Middle frontal gyrus (tissue), 1 donor: ENCODE data around the gene LSMEM2.

Source experiments
- DNase-seq: peaks from one replicate; pipeline ENCODE4 v3.0.0-alpha.2; 2015; ENCODE audit warnings: low spot score; ENCODE audit errors: extremely low spot score

LSMEM2 gene

DNA sequence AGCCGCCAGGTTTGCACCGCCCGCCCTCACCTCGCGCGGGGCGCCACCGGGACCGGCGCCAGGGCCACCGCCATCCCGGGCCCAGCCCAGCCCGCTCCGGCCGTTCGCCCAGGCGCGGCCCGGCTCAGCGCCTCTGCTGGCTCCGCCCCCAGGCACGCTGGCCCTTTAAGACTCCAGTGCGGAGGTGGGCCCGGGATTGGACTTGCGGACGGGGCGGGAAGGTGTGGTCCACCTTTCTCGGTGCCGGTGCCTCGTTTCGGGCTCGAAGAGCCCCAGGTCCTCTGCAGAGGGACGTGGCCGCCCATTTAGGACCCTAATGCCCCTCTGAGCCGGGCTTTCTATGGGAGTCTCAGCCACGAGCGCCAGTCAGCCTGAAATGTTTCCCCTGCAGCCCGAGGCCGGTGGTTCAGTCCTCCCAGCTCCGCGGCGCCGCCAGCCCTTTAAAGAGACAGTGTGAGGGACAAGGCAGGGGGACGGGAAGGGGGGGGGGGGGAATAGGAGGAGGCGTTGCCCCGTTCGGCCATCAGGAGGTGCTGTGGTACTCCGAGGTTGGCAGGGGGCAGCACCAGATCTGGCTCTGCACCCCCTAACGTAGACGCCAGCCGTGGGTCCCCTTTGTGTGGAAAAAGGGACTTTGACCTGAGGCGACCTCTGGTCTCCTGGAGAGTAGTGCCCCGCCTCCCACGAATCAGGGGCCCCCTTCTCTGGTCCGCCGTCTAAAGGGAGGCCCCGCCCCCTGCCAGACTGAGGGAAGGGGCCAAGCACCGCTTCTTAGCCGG lies 42.6 kb downstream of the LSMEM2 start:
- DNase-seq, result peak; percentile 81

DNA sequence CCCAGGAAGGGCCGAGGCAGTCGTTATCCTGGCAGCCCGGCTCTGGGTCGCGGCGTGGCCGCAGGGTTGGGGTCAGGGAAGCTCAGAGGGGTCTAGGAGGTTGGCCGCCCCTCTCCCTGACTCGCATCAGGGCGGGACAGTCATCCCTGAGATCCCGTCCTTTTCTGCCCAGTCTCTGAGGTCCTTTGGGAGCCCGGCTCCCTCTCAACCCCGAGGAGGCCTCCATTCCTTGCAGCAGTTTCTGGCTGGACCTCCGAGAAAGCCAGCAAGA lies 43.2 kb downstream of the LSMEM2 start:
- no peak for DNase-seq

DNA sequence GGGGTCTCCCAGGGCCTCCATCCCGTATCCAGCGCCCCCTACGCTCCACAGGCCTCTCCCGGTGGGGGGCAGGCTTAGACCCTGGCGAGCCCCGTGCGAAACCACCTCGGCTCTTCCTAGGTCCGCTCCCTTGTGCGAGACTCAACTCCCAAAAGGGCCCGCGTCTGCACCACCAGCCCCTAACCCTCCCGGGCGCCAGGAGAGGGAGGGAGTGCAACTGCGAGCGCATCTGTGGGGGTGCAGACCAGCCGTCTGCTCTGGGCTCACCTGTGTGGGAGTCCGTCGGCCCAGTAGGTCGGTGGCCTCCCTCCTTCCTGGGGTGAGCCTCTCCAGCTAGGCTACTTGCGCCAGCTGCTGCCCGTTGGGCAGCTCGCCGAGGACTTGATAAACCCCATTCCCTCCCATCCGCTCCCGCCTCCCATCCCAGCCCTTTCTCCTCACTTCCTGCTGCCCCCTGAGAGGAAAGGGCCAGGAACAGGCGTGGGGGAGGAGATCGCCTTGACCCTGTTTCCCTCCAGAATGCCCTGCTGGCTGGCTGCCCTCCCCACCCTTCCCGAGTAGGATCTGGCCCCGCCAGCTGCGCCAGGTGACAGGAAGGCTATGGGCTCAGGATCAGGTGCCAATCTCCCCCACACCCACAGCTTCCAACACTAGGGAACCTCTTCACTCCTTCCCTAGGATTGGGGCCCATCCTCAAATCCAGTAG lies 43.7 kb downstream of the LSMEM2 start, which contains the start of gene HYAL2:
HYAL2 (minus strand) TSS at position 360 of the 706 bp plus-strand sequence. CDS start 2,256 bp downstream, outside the sequence.
- no peak for DNase-seq

DNA sequence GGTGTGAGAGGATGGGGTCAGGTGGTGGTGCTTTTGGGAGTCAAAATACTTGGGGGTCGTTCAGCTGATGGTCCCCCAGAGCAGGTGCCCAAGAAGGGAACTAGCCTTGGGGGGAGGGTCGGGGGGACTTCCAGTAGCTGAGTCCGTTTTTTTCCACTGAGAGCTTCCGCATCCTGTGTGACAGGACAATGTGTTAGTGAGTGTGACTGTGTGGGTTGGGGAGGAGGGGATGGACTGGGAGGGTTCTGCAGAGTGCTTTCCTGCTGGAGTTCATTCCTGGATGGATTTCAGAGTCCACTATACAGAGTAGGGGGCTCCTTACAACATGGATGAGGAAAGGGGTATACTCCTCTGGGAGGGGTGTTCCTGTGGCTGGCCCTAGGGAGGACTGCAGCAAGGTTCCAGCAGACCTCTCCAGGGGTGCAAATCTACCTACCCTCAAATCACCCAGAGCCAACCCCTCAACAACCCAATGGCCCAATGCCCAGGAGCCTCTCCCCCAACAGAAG lies 44.3 kb downstream of the LSMEM2 start:
- no peak for DNase-seq

DNA sequence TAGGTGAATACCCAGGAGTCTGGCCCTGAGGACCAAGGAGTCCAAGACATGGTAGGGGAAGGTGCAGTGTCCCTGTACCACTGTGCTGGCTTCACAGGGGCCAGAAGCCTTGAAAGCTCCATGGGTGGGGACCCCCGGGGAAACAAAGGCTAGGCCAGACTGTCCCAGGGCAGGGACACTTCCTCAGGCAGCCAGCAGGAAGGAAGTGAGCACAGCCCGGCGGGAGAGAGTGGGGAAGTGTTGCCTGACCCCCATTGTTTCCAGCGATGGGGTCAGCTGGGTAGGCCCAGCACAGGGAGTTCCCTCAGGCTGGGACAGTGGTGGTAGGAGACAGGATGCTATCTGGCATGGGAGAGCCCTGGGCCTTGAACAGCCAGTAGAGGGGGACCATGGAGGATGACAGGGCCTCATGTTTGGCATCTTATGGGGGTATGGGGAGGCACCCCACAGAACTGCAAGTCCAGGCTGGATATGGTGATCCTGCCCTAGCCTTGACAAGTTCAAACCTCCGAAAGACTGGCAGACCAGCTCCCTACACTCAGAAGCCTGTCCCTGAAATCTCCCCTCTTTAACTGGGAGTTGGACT lies 44.8 kb downstream of the LSMEM2 start:
- no peak for DNase-seq

DNA sequence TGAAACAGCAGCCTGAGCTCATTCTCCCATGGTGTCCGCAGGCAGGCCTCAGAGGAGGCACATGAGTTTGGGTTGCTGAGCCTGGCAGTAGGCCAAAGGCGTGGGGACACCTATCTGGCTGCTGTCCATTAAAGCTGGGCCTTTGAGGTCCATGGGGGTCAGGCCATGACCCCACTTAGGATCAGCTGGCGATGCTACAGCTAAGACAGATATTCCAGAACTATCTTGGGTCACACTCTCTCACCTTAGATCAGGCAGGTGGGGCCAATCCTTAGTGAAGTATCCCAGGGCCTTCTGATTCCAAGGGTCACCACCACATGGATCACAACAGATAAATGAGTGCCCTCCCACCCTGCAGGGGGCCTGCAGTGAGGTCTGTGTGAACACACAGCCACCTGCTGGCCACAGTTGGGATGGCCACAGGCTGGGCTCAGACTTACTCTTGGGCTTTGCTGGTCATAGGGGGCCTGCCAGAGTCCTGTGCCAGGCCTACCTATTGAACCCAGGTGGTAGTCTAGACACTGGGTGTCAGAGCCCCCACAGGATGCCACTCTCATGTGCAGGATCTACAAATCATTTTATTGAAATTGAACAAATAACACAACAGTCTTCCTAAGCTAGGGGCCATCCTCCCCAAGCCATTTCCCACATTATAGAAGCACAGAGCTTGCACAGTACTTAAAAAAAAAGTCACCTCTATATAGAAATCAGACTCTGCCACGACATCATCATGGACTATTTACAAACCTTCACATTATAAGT lies 45.6 kb downstream of the LSMEM2 start:
- no peak for DNase-seq

DNA sequence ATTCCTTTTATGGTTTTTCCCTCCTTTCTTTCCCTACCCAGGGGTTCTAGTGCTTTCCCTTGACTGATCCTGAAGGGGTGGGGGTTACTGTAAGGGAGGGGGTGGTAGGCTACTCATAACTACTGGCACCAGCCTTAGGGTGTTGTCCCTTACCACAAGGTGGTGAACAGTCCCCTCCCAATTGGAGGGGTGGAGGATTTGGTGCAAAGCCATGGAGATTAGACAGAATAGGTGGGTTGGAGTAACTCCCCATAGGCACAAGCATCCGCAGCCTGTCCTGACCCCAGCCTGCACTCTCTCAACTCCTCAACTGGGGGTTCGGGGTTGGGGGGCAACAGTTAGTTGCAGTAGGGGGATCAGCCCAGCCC lies 46.2 kb downstream of the LSMEM2 start:
- DNase-seq, result no peak

DNA sequence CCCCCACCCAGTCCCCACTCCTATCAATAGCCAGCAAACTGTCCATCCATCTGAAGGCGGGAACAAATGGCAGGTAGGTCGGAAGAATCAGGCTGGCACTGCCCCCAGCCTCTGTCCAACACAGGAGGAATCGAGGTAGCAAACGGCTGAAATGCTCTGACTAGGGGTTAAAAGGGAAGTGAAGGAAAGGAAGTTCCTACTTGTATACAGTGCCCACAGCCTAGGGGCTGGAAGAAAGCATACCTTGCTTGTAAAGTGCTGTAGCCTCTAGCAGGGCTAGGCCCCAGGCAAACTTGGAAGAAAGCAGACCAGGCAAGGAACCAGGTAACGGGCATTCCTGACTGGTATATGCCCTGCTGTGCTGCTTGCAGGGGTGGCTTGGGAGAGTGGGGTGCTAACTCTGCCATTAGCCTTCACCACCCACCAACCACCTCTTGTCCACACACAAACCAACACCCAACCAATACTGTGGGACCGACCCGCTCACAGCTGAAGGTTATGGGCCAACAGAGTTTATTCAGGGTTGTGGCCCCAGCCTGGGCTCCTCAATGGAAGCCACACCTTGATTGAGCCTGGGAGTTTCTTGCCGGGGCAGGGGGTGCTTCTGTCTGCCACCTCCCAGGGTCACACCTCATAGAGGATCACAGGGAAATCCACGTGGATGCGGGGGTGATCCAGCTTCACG lies 46.8 kb downstream of the LSMEM2 start:
- DNase-seq, result no peak

DNA sequence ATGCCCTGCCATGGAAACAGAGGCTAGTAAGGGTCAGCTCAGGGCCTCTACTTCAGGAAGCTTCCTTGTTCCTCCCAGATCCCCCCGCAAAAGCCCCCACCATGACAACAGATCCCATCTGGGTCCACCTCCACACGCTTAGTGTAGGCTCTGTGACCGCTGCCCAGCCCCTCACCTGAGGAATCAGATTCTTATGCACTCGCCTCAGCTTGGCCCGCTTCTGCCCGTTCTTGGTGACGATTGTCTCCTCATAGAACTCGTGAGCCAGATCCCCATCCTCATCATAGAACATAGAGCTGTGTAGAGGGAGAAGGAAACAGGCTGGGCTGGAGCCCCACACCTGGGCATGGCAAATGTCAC lies 47.3 kb downstream of the LSMEM2 start:
- DNase-seq, result no peak

DNA sequence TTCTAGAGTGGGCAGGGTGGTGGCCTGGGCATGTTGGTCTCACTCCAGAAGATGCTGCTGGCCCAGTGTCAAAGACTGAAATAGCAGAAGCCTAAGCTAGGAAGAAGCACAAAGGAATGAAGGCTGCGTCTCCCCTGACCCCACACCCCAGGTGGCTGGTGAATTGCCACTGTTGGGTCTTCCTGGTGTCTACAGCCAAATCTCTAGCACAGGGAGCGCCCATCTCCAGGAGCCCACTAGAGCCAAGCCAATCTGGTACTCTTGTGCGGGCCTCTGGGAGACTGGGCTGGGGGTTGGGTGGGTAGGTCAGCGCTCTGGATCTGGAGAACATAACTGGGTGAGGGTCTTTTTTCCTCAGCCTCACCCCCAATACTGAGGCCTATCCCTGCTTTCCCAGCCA lies 48.2 kb downstream of the LSMEM2 start:
- DNase-seq, result no peak

DNA sequence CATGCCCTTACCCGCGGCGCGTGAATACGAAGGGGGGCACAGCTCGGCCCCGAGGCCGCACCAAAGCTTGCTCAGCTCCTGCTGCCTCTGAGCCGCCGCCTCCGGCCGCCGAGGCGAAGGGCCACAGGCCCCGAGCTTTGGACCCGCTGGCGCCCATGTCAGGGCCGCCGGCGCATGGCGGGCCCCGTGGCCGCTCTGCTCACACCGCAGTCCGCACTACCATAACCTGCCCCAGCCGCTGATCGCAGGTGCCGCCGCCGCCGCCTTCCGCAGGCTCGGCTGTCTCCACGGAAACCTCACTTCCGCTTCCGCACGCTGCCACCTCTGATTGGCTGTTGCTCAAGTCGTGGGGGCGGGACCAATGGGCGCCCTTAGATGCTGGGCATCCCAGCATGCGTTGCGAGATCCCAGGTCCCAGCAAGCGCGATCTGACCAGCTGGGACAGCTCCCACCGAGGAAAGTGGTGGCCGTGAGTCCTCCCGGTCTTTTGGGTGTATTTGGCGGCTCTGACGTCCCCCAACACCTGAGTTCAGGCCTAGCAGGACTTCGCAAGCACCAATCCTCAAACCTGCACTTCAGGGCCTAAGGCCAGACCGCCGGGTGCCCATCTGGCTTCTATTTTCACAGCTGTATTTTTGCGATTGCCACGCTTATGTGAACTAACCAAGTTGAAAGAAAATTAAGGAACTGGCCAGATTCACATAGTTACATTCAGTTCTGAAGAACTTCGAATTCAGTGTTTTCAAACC lies 49.2 kb downstream of the LSMEM2 start, which contains the start of gene TUSC2:
TUSC2 (minus strand) TSS at position 281 of the 749 bp plus-strand sequence; CDS start at position 157, 124 bp downstream.
- peak; percentile 97 for DNase-seq

DNA sequence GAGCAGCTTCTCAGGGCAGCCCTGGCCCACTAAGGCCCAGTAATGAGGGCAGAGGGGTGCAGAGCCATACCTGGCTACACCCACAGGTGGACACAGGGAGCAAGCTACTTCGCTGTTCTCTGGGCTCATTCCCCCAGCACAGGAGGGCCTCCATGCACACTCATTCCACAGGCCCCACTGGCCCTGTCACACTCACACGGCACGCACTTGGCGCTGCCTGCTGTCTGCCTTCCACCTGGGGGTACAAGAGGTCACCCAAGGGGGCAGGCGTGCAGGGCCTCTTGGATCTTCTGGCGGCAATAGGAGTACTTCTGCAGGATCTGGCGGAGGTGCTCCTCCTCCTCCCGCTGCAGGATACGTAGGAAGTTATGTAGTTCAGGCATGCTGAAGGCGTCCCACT lies 51.4 kb downstream of the LSMEM2 start:
- no peak for DNase-seq

DNA sequence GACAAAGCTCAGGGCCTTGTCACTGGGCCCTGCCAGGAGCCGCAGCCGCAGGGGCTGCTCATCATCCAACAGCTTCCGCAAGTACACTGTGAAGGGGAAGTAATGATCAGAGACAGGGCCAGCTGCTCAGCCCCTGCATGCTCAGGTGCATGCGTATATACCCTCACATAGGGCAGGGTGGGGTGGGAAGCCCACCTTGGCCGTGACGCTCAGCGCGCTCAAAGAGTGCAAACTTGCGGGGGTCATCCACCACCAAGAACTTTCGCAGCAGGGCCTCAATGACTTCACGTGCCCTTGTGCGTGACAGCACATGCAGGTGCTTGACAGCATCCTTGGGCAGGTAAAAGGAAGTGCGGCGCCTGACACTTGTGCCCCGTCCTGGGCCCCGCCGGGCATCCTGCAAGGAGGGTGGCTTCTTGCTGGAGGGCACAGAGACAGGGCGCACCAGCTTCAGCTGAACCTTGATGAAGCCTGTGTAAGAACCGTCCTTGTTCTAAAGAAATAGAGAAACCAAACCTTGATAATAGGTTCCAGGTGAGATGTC lies 52.5 kb downstream of the LSMEM2 start:
- no peak for DNase-seq

DNA sequence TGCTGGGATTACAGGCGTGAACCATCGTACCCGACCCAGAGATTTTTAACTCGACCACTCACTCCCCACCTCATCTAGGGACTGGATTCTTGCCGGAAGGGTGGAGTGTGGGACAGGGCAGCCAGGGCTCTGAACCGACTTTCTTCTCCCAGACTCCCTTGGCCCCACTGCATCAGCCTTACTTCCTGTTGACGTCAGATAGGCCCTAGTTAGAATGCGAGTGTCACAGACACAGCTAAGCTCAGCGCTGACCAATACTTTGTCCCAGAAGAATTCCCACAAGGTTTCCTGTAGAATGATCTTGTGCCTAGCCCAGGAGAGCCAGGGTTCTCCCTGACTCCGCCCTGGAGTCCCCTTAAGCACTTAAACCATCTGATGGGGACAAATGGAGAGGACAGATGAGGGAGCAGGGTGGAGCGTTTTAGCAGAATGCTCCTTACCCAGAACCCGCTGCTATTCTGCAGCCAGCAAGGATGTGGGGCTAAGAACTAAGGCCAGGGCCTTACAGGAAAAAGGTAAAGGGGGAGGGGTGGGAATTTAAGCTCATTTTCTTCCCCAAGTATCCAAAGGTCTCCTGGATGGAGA lies 54.9 kb downstream of the LSMEM2 start:
- no peak for DNase-seq

DNA sequence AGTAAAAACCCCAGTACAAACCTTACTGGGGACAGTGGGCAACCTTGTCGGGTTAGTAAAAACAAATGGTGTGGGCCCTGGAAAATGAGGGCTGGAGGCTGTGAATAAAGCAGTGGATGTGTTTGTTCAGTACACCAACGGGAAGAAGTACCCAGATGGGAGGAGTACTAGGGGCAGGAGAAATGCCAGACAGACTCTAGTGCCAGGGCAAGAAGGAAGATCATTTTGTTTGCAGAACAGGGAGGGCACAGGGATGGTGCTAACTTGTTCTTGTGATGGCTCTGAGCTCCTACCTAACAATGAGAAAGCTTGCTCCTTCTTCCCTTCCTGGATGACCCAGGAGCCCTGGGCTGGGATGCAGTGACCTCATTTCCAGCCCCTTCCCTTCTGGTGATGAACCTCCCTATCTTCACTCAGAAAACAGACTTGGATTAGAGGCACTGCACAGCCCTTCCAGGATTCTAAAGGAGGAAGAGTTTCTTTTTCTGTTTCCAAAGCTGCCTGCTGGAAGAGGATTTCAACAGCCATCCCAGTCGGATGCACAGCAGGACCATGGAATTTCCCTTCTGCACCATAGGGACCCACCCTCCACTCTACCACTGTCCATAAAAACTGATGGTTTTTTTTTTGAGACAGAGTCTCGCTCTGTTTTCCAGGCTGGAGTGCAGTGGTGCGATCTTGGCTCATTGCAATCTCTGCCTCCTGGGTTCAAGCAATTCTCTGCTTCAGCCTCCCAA lies 55.6 kb downstream of the LSMEM2 start:
- DNase-seq, result no peak

DNA sequence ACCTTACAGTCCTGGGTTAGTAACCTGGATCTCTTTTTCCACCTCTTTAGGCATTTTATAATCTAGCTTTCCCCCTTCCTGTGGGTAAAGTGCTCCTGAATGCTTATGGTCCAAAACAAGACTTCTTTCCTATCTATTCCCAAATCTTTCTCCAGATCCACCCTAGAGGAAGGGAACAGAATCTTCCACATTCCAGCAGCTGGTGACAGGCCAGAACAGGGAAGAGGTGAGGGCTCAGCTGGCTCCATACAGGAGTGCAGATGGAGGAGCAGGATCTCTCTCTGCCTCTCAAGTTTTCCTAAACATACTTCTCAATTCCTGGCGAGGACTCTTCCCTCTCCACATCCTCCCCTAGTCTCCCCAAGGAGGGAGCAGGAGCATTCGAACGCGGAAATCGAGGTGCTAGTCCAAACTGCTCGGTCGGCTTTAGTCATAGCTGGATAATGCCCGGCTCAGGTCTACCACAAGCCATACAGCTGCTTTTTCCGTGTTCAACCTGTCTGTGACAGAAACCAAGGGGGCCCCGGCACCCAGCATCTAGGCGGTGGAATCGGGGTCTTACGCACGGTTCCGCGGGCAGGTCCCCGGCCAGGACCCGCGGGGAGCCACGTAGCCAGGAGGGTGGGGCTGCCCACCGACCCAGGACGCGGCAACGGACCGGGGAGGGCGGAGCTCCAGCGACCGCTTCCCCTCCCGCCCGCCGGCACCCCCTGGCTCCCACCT lies 57.7 kb downstream of the LSMEM2 start:
- no peak for DNase-seq

DNA sequence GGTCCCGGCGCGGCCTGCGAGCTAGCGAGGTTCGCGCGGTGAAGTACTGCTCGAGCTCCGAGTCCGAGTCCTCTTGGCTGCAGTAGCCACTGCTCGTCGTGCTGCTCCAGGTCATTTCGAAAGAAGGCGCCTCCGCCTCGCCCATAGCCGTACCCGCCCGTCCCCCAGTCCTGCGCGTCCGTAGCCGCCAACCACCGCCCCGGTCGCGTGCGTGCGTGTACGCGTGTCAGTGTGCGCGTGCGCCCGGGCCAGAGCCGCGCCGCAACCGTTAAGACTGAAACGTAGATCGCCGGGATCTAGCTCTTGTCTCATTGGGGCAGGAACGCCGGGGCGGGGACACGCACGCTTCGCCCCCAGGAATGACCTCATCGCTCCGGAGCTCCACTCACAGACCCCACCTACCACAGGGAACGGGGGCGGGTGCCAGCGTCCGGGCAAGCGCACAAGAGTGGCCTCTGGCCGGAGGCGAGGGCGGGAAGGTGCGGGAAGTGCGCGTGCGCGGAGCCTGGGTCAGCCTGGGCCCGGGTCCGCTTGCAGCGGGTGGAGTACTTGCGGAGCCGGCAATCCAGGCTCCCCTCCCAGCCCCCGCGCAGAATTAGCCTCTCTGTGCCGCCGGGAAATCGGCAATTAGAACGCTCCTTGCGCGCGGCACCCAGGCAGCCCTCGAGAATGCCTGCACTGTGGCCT lies 58.4 kb downstream of the LSMEM2 start:
- peak; percentile 93 for DNase-seq
